ENCODE measurements around the gene LSM12.

Gene LSM12

DNA sequence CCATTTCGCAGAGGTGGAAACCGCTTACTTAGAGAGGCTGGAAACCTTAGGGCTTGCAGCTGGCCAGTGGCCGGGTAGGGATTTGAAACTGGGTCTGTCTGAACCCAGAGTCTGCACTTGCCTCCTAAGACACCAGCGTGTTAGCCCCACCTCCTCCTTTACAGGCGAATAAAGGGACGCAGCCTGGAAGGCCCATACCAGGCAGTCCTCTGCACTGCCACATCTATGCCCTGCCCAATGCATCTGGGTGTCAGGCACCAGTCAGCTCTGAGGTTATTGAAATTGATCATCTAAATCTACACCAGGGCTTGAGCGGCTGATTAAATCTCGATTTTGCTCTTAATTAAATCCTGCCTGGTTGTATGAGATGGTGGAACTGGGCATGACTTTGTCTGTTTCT, 82.0 kb downstream of the LSM12 start:
- no peak for DNase-seq

Data from effector CD8-positive, alpha-beta T cell (primary cell).